ENCODE data around the gene CRCP.

GRCh38 chr7:66118603-66119002, 4.0 kb downstream of the CRCP start:
- TF ChIP-seq EZH2 (IDR thresholded peaks at IDR 0.05; ENCODE audit: borderline replicate concordance, low read length) (no peak), CTCF (IDR thresholded peaks at IDR 0.05; ENCODE audit: low read length) (no peak)
